Psoas muscle (tissue), 8 donors: ENCODE measurements around the gene PAX5. TPM values are rescaled to one million over a fixed set of nuclear protein-coding genes. Genes with fewer than 3 reads are reported as not detected.

Experiments used
- ATAC-seq, 4 donors: fragments of 200-7000 bp; cut with Tn5 transposase; one replicate each; pipeline ENCODE4 v1.9.1; 2020; ENCODE audit warnings: moderate library complexity in 3 of 4, mild to moderate bottlenecking in 2 of 4
- DNase-seq, 2 donors: peaks; one replicate each; pipeline ENCODE4 v3.0.0-alpha.2; 2020
- H3K27ac ChIP-seq: fragments of 200-600 bp; one replicate; pipeline ENCODE4 v1.8.0; 2022
- H3K27me3 ChIP-seq, 3 donors: fragments of 200-600 bp in 1 of 3; one replicate each; pipeline versions ENCODE4 v1.6.1 to v1.8.0; 2013 to 2022; ENCODE audit warnings: low read length in 2 of 3, mild to moderate bottlenecking in 2 of 3, moderate library complexity in 1 of 3; ENCODE audit not compliant: insufficient read depth in 3 of 3
- H3K36me3 ChIP-seq, 2 donors: fragments of 200-600 bp in 1 of 2; one replicate each; pipeline versions ENCODE4 v1.6.1 to v1.8.0; 2013 to 2022; ENCODE audit warnings: low read depth in 1 of 2, mild to moderate bottlenecking in 1 of 2, moderate library complexity in 1 of 2; ENCODE audit not compliant: insufficient read depth in 1 of 2
- H3K4me1 ChIP-seq: fragments of 200-600 bp; one replicate; pipeline ENCODE4 v1.8.0; 2022
- H3K4me3 ChIP-seq: fragments of 200-600 bp; one replicate; pipeline ENCODE4 v1.8.0; 2022; ENCODE audit warnings: mild to moderate bottlenecking
- H3K9me3 ChIP-seq: fragments of 200-600 bp; one replicate; pipeline ENCODE4 v1.8.0; 2022
- WGBS, 3 donors: extraction: QIAGEN DNeasy Blood & Tissue Kit; methylation state at CpG; one replicate each; pipeline versions ENCODE4 v1.1.6 to v1.1.7; 2013; 5-methylcytosine and 5-hydroxymethylcytosine counted together
- intact Hi-C, 2 donors: fragments of 100-400 bp; cut with DNase I; formaldehyde crosslinking; loops; one replicate each; pipeline versions ENCODE4 v1.11.0 to v1.14.2; 2022
- polyA plus RNA-seq, 3 donors: library from polyadenylated mRNA; stranded (reverse); fragments of 200-250 nt; gene quantifications; one replicate each; pipeline ENCODE4 v1.2.3, GENCODE V29; 2013
- total RNA-seq, 4 donors: library from RNA; stranded (reverse); fragmentation: NEBNext Ultra II Directional in 2 of 4; extraction: Animal tissue kit (Norgen Biotek cat#: 25700) in 2 of 4; gene quantifications; one replicate each; pipeline versions ENCODE4 v1.2.1 to v1.2.4, GENCODE V29; 2021 to 2023
- TF ChIP-seq, protein P1 (sequence below): fragments of 200-600 bp; IDR thresholded peaks from one replicate; pipeline ENCODE4 v1.8.0; 2022; ENCODE audit warnings: antibody characterized with exemption
- donor health status: healthy with polysubstance abuse.
- donor health status: DM: no; HTN: no; CAD: no; lungs with moderate emphysema.
- donor health status: Bipolar disorder and iron deficiency.
- donor health status: healthy.
- donor health status: DM: yes; HTN: yes; CAD: no.
- donor health status: DM: no; HTN: no; CAD: no.
- donor health status: DM: no; HTN: no; CAD: no.
- donor health status: DM: yes; HTN: yes; CAD: no.

Gene PAX5
- total and polyA plus RNA-seq, 7 donors = under 0.01 to 0.50 (median 0.06) TPM; not detected in 3

GRCh38 chr9:36877239-36877638, 156.8 kb downstream of the PAX5 start:
- ATAC-seq (no peak), DNase-seq (peak in 1 of 2 donors; percentile 12)
- WGBS, 3 donors = 86 to 91% (median 90%) methylated on average over 6 of the region's 6 CpGs
- Histone ChIP-seq H3K9me3 (no peaks in the 10 kb centered on the region), H3K4me3 (no peak overlapping the region), H3K4me1 (no peaks in the 10 kb centered on the region), H3K36me3 (no peaks in the 10 kb centered on the region), H3K27me3 (no peaks in the 10 kb centered on the region), H3K27ac (no peak overlapping the region)
- TF ChIP-seq, protein P1, sequence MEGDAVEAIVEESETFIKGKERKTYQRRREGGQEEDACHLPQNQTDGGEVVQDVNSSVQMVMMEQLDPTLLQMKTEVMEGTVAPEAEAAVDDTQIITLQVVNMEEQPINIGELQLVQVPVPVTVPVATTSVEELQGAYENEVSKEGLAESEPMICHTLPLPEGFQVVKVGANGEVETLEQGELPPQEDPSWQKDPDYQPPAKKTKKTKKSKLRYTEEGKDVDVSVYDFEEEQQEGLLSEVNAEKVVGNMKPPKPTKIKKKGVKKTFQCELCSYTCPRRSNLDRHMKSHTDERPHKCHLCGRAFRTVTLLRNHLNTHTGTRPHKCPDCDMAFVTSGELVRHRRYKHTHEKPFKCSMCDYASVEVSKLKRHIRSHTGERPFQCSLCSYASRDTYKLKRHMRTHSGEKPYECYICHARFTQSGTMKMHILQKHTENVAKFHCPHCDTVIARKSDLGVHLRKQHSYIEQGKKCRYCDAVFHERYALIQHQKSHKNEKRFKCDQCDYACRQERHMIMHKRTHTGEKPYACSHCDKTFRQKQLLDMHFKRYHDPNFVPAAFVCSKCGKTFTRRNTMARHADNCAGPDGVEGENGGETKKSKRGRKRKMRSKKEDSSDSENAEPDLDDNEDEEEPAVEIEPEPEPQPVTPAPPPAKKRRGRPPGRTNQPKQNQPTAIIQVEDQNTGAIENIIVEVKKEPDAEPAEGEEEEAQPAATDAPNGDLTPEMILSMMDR = no peak
- intact Hi-C loops = loop anchor here in 1 of 2 donors (10.0 kb wide), 1 partner anchor 488 kb away; no protein-coding TSS in a partner anchor

- no peak overlapping the region for H3K27ac ChIP-seq
- H3K9me3 ChIP-seq = no peaks in the 10 kb centered on the region
- H3K4me3 ChIP-seq = no peak overlapping the region
- intact Hi-C loops = loop anchor here in 1 of 2 donors (10.0 kb wide), 1 partner anchor 489 kb away; no protein-coding TSS in a partner anchor
- DNase-seq = peak in 1 of 2 donors; percentile 15
- H3K27me3 ChIP-seq = no peaks in the 10 kb centered on the region
- no peaks in the 10 kb centered on the region for H3K36me3 ChIP-seq
- TF ChIP-seq, protein P1 = no peak
- ATAC-seq = no peak
- H3K4me1 ChIP-seq = no peaks in the 10 kb centered on the region
- 87 to 92% (median 92%) methylated on average over 4 of the region's 4 CpGs for WGBS, 3 donors
These were observed 158.0 kb downstream of the PAX5 start for GRCh38 chr9:36876056-36876455.

GRCh38 chr9:36874921-36875320, 159.1 kb downstream of the PAX5 start:
- Histone ChIP-seq H3K4me1 (no peaks in the 10 kb centered on the region), H3K4me3 (no peak overlapping the region), H3K36me3 (no peaks in the 10 kb centered on the region), H3K27ac (no peak overlapping the region), H3K27me3 (no peaks in the 10 kb centered on the region), H3K9me3 (no peaks in the 10 kb centered on the region)
- WGBS, 3 donors = 91 to 95% (median 92%) methylated on average over 6 of the region's 6 CpGs
- DNase-seq = peak in 1 of 2 donors; percentile 5
- TF ChIP-seq, protein P1 = no peak
- ATAC-seq = no peak
- intact Hi-C loops = loop anchor here in 1 of 2 donors (10.0 kb wide), 1 partner anchor 490 kb away; no protein-coding TSS in a partner anchor

DNA sequence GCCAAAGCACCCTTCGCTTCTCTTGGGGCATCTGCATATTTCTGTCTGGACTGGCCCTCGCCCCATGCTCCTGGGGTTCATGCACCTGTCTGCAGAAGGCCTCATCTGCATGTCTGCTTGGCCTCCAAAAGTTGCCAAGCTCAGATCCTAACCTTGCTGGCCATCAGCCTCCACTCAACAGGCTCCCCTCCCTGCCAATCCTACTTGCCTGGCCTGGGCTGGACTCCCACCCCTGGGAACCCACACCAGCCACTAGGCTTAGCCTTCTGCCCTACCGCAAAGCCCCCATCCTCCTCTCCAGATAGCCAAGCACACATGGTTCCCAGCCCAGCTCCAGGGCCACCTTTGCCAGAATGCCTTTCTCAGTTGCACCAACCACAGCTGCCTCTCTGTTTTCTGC, 159.8 kb downstream of the PAX5 start:
- no peak overlapping the region for H3K4me3 ChIP-seq
- intact Hi-C loops = loop anchor here in 1 of 2 donors (10.0 kb wide), 1 partner anchor 491 kb away; no protein-coding TSS in a partner anchor
- no peak overlapping the region for H3K27ac ChIP-seq
- WGBS, 3 donors = 89 to 94% (median 94%) methylated on average over 3 of the region's 3 CpGs
- H3K27me3 ChIP-seq = no peaks in the 10 kb centered on the region
- no peaks in the 10 kb centered on the region for H3K9me3 ChIP-seq
- ATAC-seq (no peak), DNase-seq (peak in 1 of 2 donors; percentile 14)
- H3K36me3 ChIP-seq = no peaks in the 10 kb centered on the region
- no peaks in the 10 kb centered on the region for H3K4me1 ChIP-seq
- TF ChIP-seq, protein P1 = no peak
